ENCODE results near the gene CPNE9. TPM values are rescaled to one million over a fixed set of nuclear protein-coding genes. Genes with fewer than 3 reads are reported as not detected.

The CPNE9 gene
- total and polyA plus RNA-seq, 2 of the 13 experiments (the other 11 are each of a cell fraction or from before 2014, with no cell fraction given), result 0.20 TPM; not detected in 1

- TF ChIP-seq HNF1B (CRISPR knock-in tag; IDR thresholded peaks at IDR 0.05) (peak; percentile 61; the same call in 1 of the 2 replicates), PATZ1 (CRISPR knock-in tag; IDR thresholded peaks at IDR 0.05) (peak; percentile 45), THAP11 (CRISPR knock-in tag; IDR thresholded peaks at IDR 0.05) (peak; percentile 55), RFXAP (CRISPR knock-in tag; IDR thresholded peaks at IDR 0.05; ENCODE audit: borderline replicate concordance) (no peak), U2AF1 (optimal IDR thresholded peaks at IDR 0.05; ENCODE audit: low read depth, low read length) (no peak), BHLHE40 (IDR thresholded peaks at IDR 0.05; ENCODE audit: low read length) (peak; percentile 78), ZNF598 (CRISPR knock-in tag; IDR thresholded peaks at IDR 0.05; ENCODE audit: borderline replicate concordance) (no peak), PPARG (CRISPR knock-in tag; conservative IDR thresholded peaks at IDR 0.05) (0 out of 2 replicates have a peak, but pooled peaks have one; percentile 12), ELF3 (CRISPR knock-in tag; IDR thresholded peaks at IDR 0.05) (peak; percentile 52), REST (IDR thresholded peaks at IDR 0.05; ENCODE audit: borderline replicate concordance in 1 of 2, low read depth in 1 of 2, low read length in 2 of 2) (no peak), ATF4 (CRISPR knock-in tag; IDR thresholded peaks at IDR 0.05) (0 out of 4 replicates have a peak, but pooled peaks of 1 of the 2 experiments have one; percentile 19), IRF2 (CRISPR knock-in tag; IDR thresholded peaks at IDR 0.05) (0 out of 2 replicates have a peak, but pooled peaks have one; percentile 35)
- TF ChIP-seq, protein P1, sequence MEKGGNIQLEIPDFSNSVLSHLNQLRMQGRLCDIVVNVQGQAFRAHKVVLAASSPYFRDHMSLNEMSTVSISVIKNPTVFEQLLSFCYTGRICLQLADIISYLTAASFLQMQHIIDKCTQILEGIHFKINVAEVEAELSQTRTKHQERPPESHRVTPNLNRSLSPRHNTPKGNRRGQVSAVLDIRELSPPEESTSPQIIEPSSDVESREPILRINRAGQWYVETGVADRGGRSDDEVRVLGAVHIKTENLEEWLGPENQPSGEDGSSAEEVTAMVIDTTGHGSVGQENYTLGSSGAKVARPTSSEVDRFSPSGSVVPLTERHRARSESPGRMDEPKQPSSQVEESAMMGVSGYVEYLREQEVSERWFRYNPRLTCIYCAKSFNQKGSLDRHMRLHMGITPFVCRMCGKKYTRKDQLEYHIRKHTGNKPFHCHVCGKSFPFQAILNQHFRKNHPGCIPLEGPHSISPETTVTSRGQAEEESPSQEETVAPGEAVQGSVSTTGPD (CRISPR knock-in tag; IDR thresholded peaks at IDR 0.05), result no peak
- TF ChIP-seq, protein P2, sequence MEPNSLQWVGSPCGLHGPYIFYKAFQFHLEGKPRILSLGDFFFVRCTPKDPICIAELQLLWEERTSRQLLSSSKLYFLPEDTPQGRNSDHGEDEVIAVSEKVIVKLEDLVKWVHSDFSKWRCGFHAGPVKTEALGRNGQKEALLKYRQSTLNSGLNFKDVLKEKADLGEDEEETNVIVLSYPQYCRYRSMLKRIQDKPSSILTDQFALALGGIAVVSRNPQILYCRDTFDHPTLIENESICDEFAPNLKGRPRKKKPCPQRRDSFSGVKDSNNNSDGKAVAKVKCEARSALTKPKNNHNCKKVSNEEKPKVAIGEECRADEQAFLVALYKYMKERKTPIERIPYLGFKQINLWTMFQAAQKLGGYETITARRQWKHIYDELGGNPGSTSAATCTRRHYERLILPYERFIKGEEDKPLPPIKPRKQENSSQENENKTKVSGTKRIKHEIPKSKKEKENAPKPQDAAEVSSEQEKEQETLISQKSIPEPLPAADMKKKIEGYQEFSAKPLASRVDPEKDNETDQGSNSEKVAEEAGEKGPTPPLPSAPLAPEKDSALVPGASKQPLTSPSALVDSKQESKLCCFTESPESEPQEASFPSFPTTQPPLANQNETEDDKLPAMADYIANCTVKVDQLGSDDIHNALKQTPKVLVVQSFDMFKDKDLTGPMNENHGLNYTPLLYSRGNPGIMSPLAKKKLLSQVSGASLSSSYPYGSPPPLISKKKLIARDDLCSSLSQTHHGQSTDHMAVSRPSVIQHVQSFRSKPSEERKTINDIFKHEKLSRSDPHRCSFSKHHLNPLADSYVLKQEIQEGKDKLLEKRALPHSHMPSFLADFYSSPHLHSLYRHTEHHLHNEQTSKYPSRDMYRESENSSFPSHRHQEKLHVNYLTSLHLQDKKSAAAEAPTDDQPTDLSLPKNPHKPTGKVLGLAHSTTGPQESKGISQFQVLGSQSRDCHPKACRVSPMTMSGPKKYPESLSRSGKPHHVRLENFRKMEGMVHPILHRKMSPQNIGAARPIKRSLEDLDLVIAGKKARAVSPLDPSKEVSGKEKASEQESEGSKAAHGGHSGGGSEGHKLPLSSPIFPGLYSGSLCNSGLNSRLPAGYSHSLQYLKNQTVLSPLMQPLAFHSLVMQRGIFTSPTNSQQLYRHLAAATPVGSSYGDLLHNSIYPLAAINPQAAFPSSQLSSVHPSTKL (CRISPR knock-in tag; IDR thresholded peaks at IDR 0.05), result peak; percentile 53; the same call in 1 of the 2 replicates
Measured at GRCh38 chr3:9715764-9716437, 12.3 kb downstream of the CPNE9 start (continued).

Data from HepG2 (cell line).